Epithelial cell of esophagus (primary cell): ENCODE measurements around the gene HOMER3.

ENCODE experiments used
- DNase-seq: peaks from one replicate; pipeline ENCODE4 v3.0.0; 2010; ENCODE audit warnings: low read depth
- H3K4me3 ChIP-seq: 2 replicates; pipeline ENCODE4 v1.5.1; 2011; ENCODE audit warnings: mild to moderate bottlenecking, low read length, control low read depth
- TF ChIP-seq, protein P1 (sequence below): IDR thresholded peaks from 2 replicates; pipeline ENCODE4 v1.5.1; 2011; ENCODE audit warnings: low read depth, mild to moderate bottlenecking, low read length, control low read depth, inconsistent platforms; ENCODE audit not compliant: insufficient read depth; ENCODE audit errors: missing control alignments

HOMER3 gene

DNA sequence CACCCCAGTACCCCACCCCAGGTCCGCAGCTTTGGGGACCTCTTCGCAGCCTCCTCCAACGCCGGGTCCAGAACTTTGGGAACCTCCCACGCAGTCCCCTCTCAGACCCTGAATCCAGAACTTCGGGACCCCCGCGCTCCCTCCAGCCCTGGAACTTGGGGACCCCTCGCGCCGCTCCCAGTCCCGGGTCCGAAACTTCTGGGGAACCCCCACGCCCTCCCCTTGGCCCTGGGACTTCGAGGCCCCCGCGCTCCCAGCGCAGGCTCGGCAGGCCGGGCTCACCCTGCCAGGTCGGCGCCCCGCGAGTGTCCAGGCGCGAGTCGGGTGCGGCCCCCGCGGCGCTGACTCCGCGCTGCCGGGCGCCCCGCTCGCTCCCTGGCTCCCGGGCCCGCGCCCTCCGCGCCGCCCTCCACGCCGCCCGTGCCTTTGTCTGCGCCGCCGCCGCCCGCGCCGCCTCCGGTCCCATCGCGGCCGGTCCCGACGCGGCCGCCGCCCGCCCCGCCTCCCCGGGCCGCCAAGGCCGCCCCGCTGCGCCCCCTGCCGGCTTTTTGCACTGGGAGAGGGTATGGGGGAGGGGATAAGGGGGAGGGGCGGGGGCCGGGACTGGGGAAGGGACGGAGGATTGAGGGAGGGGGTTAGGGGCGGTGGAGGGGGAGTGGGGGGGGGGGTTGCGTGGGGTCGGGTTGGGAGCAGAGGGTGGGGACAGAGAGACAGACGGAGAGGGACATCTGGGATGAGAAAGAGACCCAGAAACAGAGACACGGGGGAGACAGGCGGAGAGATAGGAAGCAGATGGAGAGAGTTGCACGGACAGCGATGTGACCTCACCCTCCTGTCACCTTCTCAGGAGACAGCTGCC lies at the start of gene HOMER3:
Gene HOMER3 (minus strand): TSS at position 449 of the 859 bp plus-strand sequence. CDS start 2,235 bp downstream, outside the sequence.
- peak within 1 kb of the TSS; percentile 90 for H3K4me3 ChIP-seq
- TF ChIP-seq, protein P1, sequence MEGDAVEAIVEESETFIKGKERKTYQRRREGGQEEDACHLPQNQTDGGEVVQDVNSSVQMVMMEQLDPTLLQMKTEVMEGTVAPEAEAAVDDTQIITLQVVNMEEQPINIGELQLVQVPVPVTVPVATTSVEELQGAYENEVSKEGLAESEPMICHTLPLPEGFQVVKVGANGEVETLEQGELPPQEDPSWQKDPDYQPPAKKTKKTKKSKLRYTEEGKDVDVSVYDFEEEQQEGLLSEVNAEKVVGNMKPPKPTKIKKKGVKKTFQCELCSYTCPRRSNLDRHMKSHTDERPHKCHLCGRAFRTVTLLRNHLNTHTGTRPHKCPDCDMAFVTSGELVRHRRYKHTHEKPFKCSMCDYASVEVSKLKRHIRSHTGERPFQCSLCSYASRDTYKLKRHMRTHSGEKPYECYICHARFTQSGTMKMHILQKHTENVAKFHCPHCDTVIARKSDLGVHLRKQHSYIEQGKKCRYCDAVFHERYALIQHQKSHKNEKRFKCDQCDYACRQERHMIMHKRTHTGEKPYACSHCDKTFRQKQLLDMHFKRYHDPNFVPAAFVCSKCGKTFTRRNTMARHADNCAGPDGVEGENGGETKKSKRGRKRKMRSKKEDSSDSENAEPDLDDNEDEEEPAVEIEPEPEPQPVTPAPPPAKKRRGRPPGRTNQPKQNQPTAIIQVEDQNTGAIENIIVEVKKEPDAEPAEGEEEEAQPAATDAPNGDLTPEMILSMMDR: peak; percentile 41
- DNase-seq: peak; percentile 70

DNA sequence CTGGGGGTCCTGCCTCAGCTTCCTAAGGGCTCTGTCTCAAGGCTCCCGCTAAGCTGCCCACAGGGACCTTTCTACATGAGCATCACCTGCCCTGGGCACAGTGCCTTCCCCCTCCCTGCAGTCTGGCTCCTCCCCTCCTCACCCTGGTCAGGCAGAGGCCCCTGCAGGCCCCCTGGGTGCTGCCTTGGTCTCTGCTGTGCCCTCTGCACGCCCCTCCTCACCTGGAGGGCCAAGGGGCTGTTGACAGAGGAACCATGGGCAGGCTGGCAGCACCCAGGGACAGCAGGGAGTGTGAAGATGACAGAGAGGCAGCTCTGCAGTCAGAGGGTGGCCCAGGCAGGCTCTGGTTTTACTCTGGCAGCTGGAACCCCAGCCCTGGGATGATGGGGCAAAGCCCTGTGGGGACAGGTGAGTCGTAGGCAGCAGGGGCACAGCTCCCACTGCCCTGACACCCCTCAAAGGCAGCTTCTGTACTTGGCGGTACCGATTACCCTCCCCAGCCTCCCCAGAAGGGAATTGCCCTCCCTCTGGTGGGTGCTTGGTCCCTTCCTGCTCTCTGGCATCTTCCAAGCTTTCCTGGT lies 49.2 kb upstream of the HOMER3 start:
- TF ChIP-seq, protein P1: no peak
- H3K4me3 ChIP-seq: no peak overlapping the region
- no peak for DNase-seq

DNA sequence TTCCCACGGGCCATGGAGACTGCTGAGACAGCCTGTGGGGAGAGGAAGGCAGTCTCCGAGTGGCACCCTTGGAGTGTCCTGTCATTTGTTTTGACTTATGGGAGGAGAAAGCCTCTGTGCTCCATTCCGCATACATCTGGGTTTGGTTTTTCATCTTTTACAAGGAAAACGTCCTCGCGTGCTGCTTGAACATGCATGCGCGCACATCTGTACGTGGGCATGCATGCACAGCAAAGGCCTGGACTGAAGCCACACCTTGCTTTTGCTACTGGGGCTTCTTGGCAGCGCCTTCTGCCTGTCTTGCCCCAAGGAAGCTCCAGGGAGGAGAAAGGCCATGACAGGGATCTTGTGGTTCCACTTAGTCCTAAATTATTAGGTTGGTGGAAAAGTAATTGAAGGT lies 48.3 kb upstream of the HOMER3 start:
- no peak overlapping the region for H3K4me3 ChIP-seq
- TF ChIP-seq, protein P1: no peak
- no peak for DNase-seq

DNA sequence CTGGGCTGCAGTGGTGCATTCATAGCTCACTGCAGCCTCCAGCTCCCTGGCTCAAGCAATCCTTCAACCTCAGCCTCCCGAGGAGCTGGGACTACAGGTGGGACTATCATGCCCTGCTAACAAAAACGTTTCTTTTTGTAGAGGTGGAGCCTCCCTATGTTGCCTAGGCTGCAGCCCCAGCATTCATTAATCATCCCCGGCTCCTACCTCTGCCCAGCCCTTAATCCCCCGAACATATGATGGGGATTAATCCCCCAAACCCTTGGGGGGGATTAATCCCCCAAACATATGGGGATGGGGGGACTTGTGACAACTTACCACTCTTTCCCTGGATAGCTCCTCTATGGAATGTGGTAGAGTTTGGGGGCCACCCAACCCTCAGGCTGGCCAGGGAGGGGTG lies 46.4 kb upstream of the HOMER3 start:
- no peak overlapping the region for H3K4me3 ChIP-seq
- TF ChIP-seq, protein P1: no peak
- DNase-seq: no peak

DNA sequence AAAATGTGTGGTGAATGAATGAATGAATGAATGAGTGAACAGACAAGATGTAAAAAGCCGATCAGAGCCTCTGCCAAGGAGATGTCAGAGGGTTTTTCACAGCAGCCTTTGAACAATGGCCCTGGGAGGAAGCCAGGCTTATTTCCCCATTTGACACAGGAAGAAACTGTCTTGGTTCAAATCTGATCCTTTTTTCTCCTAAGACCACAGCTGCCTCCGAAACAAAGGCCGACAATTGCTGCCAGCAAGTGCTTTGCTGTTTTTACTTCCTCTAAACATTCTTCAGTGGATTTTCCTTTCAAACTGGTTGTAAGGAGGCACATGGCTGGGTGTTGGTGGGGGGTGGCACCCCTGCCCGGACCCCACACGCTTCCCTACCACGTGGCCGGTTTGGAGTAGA lies 44.2 kb upstream of the HOMER3 start:
- no peak for DNase-seq

DNA sequence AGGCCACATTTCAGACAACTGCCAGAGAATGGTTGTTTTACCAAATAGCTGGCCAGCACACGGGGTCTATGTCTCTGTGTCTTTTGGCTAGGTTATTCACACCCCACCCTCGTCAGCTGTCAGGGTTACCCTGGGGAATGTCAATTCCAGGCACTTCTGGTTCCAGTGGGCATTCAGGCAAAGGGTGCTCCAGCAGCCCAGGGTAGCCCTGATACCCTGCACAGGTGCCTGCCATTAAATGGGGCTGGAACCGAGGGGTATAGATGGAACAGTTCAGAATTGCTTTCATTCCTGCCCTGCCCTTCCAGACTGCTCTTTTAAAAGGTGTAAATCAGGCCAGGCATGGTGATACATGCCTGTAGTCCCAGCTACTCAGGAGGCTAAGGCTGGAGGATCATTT lies 43.2 kb upstream of the HOMER3 start:
- no peak overlapping the region for H3K4me3 ChIP-seq
- TF ChIP-seq, protein P1: no peak
- no peak for DNase-seq

More for the DNA sequence above, 44.2 kb upstream of the HOMER3 start:
- TF ChIP-seq, protein P1: no peak
- H3K4me3 ChIP-seq: no peak overlapping the region
